GM18499 (cell line): ENCODE results near the gene SNX20.
A peak's percentile ranks its signal among the peaks of the same experiment; 100 is the strongest.

Source experiments
- ATAC-seq: cut with Tn5 transposase; IDR thresholded peaks from one replicate; pipeline ENCODE4 v1.9.1; 2021; ENCODE audit warnings: moderate number of reproducible peaks; ENCODE audit not compliant: insufficient read depth, unreplicated experiment

Gene SNX20

DNA sequence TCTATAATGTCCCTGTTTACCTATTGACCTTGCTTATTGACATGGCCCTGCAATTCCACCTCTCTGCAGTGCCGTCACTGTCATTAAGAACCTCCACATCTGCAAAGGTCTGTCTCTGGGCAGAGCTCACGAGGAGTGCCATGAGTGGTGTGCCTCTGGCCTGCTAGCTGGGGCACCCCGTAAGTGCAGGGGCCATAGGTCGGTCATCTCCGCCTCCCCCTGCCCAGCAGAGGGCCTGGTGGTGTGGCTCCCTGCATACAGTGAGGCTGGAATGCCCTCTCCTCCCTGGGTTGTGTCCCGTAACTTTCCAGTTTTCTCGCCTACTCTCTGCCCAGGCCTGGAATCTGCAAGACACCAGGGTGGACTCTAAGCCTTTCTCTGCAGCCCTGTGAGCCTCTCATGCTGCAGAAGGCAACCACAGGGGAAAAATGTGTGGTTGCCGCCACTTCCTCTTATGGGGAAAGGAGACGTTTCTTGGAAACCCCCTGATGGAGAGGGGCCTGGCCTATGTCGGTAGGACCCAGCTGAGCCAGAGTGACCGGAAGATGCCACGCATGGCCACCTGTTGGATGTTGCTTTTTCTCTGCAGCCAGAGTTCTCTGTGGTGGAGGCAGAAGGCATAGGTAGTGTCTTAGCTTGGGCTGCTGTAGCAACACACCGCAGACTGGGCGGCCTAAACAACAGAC, 2.7 kb upstream of the SNX20 start:
- peak; percentile 53 for ATAC-seq

GRCh38 chr16:50680556-50680893, 587 bp downstream of the SNX20 start:
- ATAC-seq = no peak

- ATAC-seq = no peak
Measured at GRCh38 chr16:50679676-50680555, 1.2 kb downstream of the SNX20 start.

DNA sequence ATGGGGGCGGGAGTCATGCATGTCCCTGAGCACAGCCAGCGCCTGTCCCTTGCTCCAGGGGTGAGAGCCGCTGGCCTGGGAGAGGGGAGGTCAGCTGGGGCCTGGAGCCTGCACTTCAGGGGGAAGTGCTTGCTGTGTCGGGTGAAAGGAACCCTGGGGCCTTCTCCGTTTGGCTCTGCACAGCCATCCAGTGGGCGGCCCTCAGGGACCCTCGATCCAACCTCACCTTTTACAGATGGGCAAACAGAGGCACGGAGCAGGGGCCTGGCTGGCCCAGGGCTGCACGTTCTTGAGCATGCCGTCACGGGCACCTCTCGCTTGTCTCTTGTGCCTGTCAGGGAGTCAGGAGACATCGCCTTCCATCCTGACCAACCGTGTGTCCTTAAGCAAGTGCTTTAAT, 1.8 kb downstream of the SNX20 start:
- no peak for ATAC-seq

DNA sequence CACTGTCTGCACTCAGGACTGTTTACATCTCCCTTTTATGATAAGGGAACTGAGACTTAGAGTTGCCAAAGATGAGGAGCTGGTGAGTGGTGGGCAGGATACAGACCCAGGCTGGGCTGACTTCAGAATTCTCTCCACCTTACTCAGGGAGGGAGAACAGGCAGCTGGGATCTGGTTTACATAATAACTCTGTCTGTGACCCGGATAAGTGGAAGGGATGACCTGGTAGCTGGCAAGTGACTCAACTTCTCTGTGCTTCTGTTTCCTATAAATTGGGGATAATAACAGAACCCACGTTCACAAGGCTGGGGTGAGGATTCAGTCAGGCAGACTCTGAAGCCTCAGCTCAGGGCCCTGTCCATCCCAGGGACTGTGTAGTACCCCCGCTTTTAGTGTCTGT, 2.6 kb downstream of the SNX20 start:
- no peak for ATAC-seq

DNA sequence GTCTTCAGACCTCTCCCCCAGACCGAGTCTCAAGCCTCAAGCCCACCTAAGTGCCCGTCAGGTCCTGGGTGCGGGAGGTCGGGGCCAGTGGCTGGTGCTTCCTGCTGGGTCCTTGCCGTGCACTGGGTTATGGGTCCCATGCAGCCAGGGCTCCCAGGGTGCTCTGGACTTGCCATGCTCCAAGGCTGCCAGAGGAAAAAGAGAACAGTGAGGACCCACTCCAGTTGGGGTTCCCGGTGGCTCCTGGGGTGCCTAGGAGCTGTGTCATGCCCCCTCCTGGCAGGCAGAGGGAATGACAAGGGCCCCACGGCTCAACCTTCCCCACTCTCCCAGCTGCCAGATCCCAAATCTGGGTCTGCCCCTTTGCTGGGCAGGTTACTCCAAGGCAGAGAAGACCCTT, 3.8 kb downstream of the SNX20 start:
- no peak for ATAC-seq

DNA sequence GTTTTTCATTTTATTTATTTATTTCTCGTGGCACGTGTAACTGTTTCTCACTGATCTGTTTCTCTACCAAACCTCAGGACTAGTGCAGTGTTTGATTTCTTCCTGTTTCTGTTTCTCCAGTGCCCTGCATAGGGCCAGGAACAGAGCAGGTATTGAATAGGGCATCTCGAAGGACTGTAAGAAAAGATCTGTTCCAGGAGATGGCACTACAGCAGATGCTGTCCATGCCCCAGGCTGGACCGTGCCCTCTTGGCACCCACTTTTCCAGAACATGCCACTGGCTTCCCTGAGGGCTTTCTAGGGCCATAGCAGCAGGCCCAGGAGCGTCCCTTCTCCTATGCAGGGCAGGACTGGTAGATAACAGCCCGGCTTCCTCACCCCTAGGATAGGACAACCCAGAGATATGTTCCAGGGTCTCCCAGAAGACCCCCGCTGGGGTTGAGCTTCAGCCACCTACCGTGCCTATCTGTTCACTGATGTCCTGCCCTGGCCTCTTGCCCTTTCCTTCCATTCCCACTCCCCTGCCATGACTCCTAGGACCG, 4.4 kb downstream of the SNX20 start:
- ATAC-seq = no peak

GRCh38 chr16:50675686-50676610, 5.2 kb downstream of the SNX20 start:
- ATAC-seq = no peak

DNA sequence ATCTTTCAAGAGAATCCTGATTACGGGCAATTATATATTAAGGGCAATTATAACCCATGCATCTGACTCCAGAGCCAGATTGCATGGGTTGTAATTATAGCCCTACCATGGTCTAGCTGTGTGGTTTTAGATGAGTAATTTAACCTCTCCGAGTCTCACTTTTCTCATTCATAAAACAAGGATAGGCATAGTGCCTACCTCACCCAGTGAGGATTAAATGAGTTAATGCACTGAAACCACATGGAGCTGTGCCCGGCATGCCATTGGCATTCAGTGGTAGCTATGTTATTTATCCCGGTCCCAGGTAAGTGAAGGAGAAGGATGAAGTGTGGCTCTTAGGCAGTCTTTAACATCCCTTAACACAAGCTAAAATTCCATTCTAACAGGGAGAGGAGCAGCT, 6.3 kb downstream of the SNX20 start:
- no peak for ATAC-seq

DNA sequence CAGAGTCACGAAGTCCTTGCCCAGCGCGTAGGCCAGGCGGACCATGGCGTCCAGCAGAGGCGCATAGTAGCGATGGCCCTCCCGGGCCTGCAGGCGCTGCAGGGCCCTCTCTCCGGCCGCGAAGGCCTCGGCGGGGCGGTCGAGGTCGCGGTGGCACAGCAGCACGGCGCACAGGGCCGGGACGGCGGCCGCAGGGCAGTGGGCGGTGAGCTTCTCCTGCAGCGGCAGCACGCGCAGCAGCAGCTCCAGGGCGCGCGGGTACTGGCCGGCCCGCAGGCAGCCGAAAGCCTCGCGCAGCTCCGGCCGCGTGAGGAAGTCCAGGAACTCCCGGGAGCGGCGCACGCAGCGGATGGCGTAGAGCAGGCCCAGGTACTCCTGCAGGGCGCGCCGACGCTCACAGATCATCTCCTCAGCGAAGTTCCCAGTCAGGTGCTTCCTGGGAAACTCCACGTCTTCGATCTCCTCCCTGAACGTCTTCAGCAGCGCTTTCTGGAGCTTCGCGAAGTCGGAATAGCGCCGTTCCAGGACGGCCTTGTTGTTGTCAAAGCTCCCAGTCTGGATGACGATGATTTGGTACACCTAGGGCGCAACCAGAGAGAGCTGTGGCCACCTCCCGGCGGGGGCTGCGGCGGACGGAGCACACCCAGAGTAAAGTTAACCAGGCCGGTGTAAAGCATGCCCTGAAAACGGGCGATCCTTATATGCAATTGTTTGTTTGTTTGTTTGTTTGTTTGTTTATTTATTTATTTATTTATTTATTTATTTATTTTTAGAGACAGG, 7.4 kb downstream of the SNX20 start:
- no peak for ATAC-seq

DNA sequence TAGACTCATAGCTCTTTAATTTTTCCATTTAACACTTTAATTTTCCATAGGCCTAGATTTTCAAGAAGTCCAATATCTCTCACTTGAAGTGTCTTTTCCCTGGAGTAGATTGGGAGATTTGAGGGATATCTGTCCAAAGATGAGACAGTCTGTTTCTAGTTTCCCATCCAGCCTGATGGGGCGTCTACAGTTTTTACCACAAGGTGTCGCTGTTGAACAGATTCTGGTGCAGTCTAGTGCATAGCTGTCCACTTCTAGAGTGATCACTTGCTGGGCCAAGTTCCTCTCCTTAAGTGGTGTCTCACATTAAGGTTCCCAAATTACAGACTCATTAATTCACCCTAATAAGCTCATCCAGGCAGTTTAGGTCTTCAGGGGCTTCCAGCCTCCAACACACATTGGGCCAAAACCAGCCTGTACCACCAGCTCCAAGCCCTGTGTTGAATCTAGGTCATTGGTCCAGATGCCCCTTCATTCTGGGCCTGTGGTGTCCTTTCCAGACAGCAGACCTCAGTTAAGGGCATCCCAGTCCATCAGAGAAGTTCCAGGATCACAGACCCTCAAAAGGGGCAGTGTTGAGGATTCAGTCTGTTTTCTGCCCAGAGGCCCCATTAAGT, 9.4 kb downstream of the SNX20 start:
- ATAC-seq = no peak

- ATAC-seq = no peak
Measured at GRCh38 chr16:50670476-50670875, 10.6 kb downstream of the SNX20 start.

GRCh38 chr16:50669741-50670140, 11.4 kb downstream of the SNX20 start:
- ATAC-seq = no peak

GRCh38 chr16:50668368-50669008, 12.6 kb downstream of the SNX20 start:
- no peak for ATAC-seq

DNA sequence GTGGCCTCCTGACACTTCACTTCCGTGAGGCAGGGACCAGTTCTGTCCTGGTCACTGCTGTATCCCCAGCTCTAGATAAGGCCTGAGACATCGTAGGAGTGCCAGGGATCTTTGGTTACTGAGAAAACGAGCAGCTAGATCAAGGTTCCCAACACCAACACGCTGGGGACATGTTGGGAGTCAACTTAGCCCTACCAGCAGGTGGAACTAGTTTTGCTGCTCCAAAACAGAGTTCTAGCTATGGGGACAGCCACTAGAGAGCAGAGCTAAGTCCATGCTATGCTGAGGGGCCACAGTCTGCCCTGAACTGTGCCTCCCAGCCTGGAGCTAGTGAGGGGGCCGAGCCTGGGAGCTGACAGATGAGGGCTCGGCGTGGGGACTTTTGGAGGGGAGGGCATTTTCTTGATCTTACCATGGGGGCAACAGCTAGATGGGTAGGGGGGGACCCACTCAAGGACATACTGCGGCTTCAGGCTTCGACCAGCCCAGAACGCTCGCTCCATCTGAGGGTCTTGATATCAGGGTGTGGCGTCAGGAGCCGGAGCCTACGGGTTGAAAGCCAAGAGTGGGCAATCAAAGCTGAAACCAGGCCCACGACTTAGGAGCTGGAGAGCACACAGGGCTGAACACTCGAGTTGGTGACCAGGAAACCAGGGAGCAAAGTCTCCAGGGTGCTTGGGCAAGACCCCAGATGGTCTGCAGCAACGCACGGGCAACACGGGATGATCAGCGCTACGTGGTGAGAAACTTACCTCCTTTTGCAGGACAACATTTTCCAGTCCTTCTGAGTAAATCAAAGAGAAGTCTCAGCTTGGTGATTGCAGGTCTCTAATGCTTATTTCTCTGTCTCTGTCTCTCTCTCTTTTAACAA, 13.4 kb downstream of the SNX20 start:
- ATAC-seq = no peak

- ATAC-seq = peak; percentile 61
Measured at GRCh38 chr16:50666658-50667496, 14.2 kb downstream of the SNX20 start.
